Central memory CD8-positive, alpha-beta T cell (primary cell): ENCODE data around the gene KRT27.

Source experiments
- ATAC-seq: fragments of 150-1000 bp; cut with Tn5 transposase; replicated peaks from 2 replicates; pipeline ENCODE4 v1.10.0; 2022; ENCODE audit warnings: mild to moderate bottlenecking, moderate FRiP score, moderate number of reproducible peaks; ENCODE audit not compliant: poor library complexity, severe bottlenecking; ENCODE audit errors: extremely low read depth
- DNase-seq, 2 donors: peaks; one replicate each; pipeline ENCODE4 v3.0.0; 2021; ENCODE audit warnings: low spot score in 2 of 2
- H3K27ac Mint-ChIP-seq: one replicate; pipeline ENCODE4 v1.8.0; 2022; ENCODE audit warnings: low read depth, mild to moderate bottlenecking, moderate library complexity, mixed read lengths
- H3K27me3 Mint-ChIP-seq: one replicate; pipeline ENCODE4 v1.8.0; 2022; ENCODE audit warnings: mixed read lengths
- H3K36me3 Mint-ChIP-seq: one replicate; pipeline ENCODE4 v1.8.0; 2022; ENCODE audit warnings: mild to moderate bottlenecking, moderate library complexity, mixed read lengths; ENCODE audit not compliant: insufficient read depth
- H3K4me1 Mint-ChIP-seq: one replicate; pipeline ENCODE4 v1.8.0; 2022; ENCODE audit warnings: mixed read lengths
- H3K4me3 Mint-ChIP-seq: one replicate; pipeline ENCODE4 v1.8.0; 2022; ENCODE audit warnings: mild to moderate bottlenecking, moderate library complexity, mixed read lengths
- H3K9me3 Mint-ChIP-seq: one replicate; pipeline ENCODE4 v1.8.0; 2022; ENCODE audit warnings: mixed read lengths

The KRT27 gene

GRCh38 chr17:40730970-40731369 lies 51.4 kb downstream of the KRT27 start:
- H3K36me3 Mint-ChIP-seq = no peaks in the 10 kb centered on the region
- peaks cover 59% of the 10 kb centered on the region for H3K27me3 Mint-ChIP-seq

GRCh38 chr17:40727447-40728231 lies 54.7 kb downstream of the KRT27 start:
- ATAC-seq (no peak), DNase-seq (no peak)
- peaks cover 54% of the 10 kb centered on the region for H3K27me3 Mint-ChIP-seq
- no peaks in the 10 kb centered on the region for H3K9me3 Mint-ChIP-seq
- no peaks in the 10 kb centered on the region for H3K4me1 Mint-ChIP-seq
- no peaks in the 10 kb centered on the region for H3K36me3 Mint-ChIP-seq
- H3K27ac Mint-ChIP-seq = no peak overlapping the region
- no peak overlapping the region for H3K4me3 Mint-ChIP-seq

More at GRCh38 chr17:40730970-40731369, 51.4 kb downstream of the KRT27 start:
- no peak overlapping the region for H3K27ac Mint-ChIP-seq
- H3K4me3 Mint-ChIP-seq = no peak overlapping the region
- no peaks in the 10 kb centered on the region for H3K9me3 Mint-ChIP-seq
- no peaks in the 10 kb centered on the region for H3K4me1 Mint-ChIP-seq
- DNase-seq (no peak), ATAC-seq (no peak)

- no peak for ATAC-seq
- Mint-ChIP-seq H3K27ac (no peak overlapping the region), H3K36me3 (no peaks in the 10 kb centered on the region), H3K4me1 (no peaks in the 10 kb centered on the region), H3K27me3 (peaks cover 54% of the 10 kb centered on the region), H3K4me3 (no peak overlapping the region), H3K9me3 (no peaks in the 10 kb centered on the region)
- no peak for DNase-seq
Measured at GRCh38 chr17:40726919-40727318, 55.4 kb downstream of the KRT27 start.
